VCaP (cell line): ENCODE results near the gene LTBP3.

ENCODE experiments used
- H3K27ac ChIP-seq: fragments of 450-650 bp; 2 replicates; pipeline ENCODE4 v1.5.1; 2017
- CTCF ChIP-seq: fragments of 450-650 bp; conservative IDR thresholded peaks from 2 replicates; pipeline ENCODE4 v1.5.1; 2017; ENCODE audit warnings: mild to moderate bottlenecking, moderate library complexity

The LTBP3 gene

GRCh38 chr11:65574109-65574810, 16.1 kb upstream of the LTBP3 start:
- peak; percentile 100 for TF ChIP-seq CTCF
- H3K27ac ChIP-seq: peak overlapping the region; percentile 98

DNA sequence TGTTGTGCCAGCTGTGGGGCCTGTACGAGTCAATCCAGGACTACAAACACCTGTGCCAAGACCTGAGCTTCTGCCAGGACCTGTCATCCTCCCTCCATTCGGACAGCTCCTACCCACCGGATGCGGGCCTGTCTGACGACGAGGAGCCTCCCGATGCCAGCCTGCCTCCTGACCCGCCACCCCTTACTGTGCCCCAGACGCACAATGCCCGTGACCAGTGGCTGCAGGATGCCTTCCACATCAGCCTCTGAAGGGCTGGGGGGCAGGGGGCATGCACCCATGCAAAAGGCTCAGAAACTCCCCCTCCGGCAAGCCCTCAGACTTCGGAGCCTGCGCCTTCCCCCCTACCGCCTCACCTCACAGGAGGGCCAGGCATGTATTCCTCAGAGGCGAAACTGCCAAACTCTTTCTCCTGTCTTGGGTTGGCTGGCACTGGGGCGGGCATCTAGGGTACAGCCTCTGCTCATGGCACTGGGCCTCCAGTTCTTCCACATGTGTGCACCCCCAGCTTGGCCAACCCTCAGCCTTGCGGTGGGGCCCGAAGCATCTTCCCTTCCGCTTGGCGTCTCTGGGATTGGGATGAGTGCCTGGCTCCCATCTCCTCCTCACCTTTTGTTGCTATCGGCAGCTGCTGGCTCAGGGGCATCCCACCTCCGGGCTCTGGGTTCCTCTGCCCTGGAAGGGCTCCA, 15.4 kb upstream of the LTBP3 start:
- H3K27ac ChIP-seq: peak overlapping the region; percentile 98
- TF ChIP-seq CTCF: no peak

GRCh38 chr11:65572356-65573051, 14.3 kb upstream of the LTBP3 start, which contains the start of gene FAM89B:
FAM89B (plus strand) TSS chr11:65572538; CDS start chr11:65572670, 132 bp downstream.
- TF ChIP-seq CTCF: no peak
- H3K27ac ChIP-seq: peak within 1 kb of the TSS; percentile 98

- peak overlapping the region; percentile 98 for H3K27ac ChIP-seq
- TF ChIP-seq CTCF: peak; percentile 78
Measured at GRCh38 chr11:65571940-65572339, 13.8 kb upstream of the LTBP3 start.

- no peak for TF ChIP-seq CTCF
- peak overlapping the region; percentile 98 for H3K27ac ChIP-seq
Measured at GRCh38 chr11:65571420-65571819, 13.3 kb upstream of the LTBP3 start.

GRCh38 chr11:65569973-65570918, 12.1 kb upstream of the LTBP3 start, which contains the start of gene ZNRD2:
ZNRD2 (plus strand) TSS chr11:65570477; CDS start chr11:65570492, 15 bp downstream.
- TF ChIP-seq CTCF: peak; percentile 94
- H3K27ac ChIP-seq: peak within 1 kb of the TSS; percentile 98
